22Rv1 (cell line): ENCODE data around the gene PHPT1.

Source experiments
- H3K27ac ChIP-seq: fragments of 450-650 bp; 2 replicates; pipeline ENCODE4 v1.5.1; 2017
- CTCF ChIP-seq: fragments of 450-650 bp; IDR thresholded peaks from 2 replicates; pipeline ENCODE4 v1.5.1; 2017; ENCODE audit warnings: mild to moderate bottlenecking
- ZFX ChIP-seq: fragments of 450-650 bp; IDR thresholded peaks from 2 replicates; pipeline ENCODE4 v1.6.1; 2017; ENCODE audit warnings: antibody characterized with exemption, borderline replicate concordance

PHPT1 gene

GRCh38 chr9:136837146-136837855 lies 11.9 kb upstream of the PHPT1 start:
- TF ChIP-seq ZFX (no peak), CTCF (no peak)
- peak overlapping the region; percentile 90 for H3K27ac ChIP-seq

- H3K27ac ChIP-seq: peak overlapping the region; percentile 90
Observed at GRCh38 chr9:136837856-136838277, 11.3 kb upstream of the PHPT1 start.

DNA sequence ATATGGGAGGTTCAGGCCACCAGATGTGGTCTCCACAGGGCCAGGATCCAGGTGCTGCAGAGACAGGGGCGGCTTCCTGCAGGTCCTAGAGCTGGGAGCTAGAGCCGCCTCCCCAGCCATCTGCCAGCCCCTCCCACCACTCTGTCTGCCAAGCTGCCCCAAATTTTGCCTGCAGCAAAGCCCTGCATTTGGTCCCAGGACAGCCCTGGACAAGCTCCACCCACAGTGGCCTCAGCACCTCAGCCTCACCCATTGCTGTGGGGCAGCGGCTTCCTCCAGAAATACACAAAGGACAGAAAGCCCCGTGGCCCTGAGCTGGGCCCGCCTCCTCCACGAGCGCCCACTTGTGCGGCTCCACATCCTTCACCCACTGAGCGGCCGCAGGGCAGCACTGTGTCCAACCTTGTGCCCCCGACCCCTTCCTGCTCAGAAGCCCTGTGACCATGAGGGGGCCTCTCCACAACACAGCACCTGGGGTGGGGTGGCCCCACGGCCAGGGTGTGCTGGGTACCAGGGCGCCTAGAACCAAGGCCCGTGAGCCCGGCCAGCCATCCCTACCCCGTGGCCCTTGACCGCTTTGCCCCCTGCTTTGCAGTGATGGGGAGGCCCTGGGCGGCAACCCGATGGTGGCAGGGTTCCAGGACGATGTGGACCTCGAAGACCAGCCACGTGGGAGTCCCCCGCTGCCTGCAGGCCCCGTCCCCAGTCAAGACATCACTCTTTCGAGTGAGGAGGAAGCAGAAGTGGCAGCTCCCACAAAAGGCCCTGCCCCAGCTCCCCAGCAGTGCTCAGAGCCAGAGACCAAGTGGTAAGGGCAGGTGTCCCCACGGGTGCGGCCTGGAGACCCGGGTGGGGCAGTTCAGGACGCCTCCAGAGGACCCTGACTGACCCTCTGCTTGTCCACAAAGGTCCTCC lies 10.6 kb upstream of the PHPT1 start:
- H3K27ac ChIP-seq: peak overlapping the region; percentile 90
- TF ChIP-seq CTCF (no peak), ZFX (no peak)

DNA sequence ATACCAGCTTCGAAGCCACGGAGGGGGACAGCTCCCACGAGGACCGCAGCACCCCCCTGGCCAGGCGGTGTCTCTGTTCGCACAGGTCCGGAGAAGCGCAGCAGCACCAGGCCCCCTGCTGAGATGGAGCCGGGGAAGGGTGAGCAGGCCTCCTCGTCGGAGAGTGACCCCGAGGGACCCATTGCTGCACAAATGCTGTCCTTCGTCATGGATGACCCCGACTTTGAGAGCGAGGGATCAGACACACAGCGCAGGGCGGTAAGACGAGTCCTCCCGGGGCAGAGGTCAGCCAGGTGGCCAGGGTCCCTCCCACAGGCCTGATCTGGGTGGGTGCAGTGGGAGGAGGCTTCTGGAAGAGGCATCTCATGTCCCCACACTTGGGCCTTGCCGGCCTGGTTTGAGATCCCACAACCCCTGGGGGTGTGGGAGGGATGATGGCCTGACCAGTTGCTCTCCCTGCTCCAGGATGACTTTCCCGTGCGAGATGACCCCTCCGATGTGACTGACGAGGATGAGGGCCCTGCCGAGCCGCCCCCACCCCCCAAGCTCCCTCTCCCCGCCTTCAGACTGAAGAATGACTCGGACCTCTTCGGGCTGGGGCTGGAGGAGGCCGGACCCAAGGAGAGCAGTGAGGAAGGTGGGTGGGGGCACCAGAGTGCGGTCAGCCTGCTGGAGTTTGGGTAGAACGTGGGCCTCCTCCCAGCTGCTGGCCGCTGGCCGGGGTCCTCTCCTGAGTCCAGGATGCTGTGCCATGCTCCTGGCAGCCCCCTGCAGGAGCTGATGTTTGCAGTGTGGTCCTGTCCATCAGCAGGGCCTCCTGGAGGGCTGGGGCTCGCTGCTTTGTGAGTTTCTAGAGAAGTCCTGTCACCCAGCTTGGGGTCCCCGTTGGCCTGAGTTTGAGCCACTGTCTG lies 9.7 kb upstream of the PHPT1 start:
- peak overlapping the region; percentile 90 for H3K27ac ChIP-seq
- TF ChIP-seq ZFX: no peak
- no peak for TF ChIP-seq CTCF

- peak overlapping the region; percentile 90 for H3K27ac ChIP-seq
- no peak for TF ChIP-seq CTCF
- TF ChIP-seq ZFX: no peak
Observed at GRCh38 chr9:136840140-136840876, 8.9 kb upstream of the PHPT1 start.

- peak overlapping the region; percentile 90 for H3K27ac ChIP-seq
- no peak for TF ChIP-seq ZFX
Observed at GRCh38 chr9:136840877-136841645, 8.1 kb upstream of the PHPT1 start.

GRCh38 chr9:136841646-136842379 lies 7.4 kb upstream of the PHPT1 start:
- peak overlapping the region; percentile 90 for H3K27ac ChIP-seq
